ENCODE measurements around the gene UROC1. TPM values are rescaled to one million over a fixed set of nuclear protein-coding genes. Genes with fewer than 3 reads are reported as not detected.

UROC1 gene
- total RNA-seq, 1 experiment from 2014 or later = not detected

DNA sequence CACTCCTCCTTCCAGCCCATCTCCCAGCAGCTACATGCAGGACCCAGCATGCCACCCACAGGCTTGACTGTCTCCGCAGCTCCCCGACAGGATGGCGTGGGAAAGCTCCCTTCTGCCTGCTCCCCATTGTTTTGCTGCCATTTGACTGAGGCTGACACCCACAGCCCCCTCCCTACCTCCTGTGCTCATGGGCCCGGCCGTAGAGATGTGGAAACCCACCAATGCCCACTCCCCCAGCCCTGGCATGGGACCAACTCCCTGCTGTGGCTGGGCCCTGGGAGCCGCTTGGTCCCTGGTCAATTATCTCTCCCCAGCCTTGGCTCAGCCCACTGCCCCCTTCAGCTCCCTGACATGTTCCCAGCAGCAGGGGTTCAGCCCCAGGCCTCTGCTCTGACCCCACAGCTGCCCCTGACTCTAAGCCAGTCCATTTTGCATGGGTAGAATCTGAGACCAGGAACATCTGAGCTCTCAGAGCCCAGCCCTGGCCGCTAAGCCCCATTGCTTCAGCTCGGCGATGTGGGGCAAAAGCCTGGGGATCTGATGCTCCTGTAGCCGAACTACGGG lies 33.0 kb upstream of the UROC1 start:
- H3K27ac Mint-ChIP-seq = peak overlapping the region in 1 of 3 experiments; percentile 61; a peak in 2 of 7 replicates
- Histone ChIP-seq H2BK12ac (ENCODE audit: insufficient read length, low read depth, low read length) (no peak overlapping the region), H3K27me3 (ENCODE audit: insufficient read depth, low read length) (no peaks in the 10 kb centered on the region)

More for the DNA sequence above, 33.0 kb upstream of the UROC1 start:
- Mint-ChIP-seq H3K27me3 (ENCODE audit: low read depth) (peaks cover 11% of the 10 kb centered on the region), H3K4me3 (no peak overlapping the region), H3K36me3 (ENCODE audit: insufficient read depth in 1 of 3, low read depth in 3 of 3) (no peaks in the 10 kb centered on the region), H3K4me1 (peaks cover 33 to 48% of the 10 kb centered on the region in 2 experiments), H3K9me3 (no peaks in the 10 kb centered on the region)
- no peaks in the 10 kb centered on the region for H3K23me2 ChIP-seq (ENCODE audit: insufficient read length, low read depth, low read length, poor library complexity, severe bottlenecking)
- H3K18ac ChIP-seq (ENCODE audit: insufficient read length, low read depth, low read length) = no peak overlapping the region
- TF ChIP-seq, protein P1, sequence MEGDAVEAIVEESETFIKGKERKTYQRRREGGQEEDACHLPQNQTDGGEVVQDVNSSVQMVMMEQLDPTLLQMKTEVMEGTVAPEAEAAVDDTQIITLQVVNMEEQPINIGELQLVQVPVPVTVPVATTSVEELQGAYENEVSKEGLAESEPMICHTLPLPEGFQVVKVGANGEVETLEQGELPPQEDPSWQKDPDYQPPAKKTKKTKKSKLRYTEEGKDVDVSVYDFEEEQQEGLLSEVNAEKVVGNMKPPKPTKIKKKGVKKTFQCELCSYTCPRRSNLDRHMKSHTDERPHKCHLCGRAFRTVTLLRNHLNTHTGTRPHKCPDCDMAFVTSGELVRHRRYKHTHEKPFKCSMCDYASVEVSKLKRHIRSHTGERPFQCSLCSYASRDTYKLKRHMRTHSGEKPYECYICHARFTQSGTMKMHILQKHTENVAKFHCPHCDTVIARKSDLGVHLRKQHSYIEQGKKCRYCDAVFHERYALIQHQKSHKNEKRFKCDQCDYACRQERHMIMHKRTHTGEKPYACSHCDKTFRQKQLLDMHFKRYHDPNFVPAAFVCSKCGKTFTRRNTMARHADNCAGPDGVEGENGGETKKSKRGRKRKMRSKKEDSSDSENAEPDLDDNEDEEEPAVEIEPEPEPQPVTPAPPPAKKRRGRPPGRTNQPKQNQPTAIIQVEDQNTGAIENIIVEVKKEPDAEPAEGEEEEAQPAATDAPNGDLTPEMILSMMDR (conservative IDR thresholded peaks at IDR 0.05) = no peak
- H3K9me3 ChIP-seq (ENCODE audit: control insufficient read depth, low read depth, low read length) = no peaks in the 10 kb centered on the region
- H3K4me2 ChIP-seq (ENCODE audit: insufficient read depth, insufficient read length, low read length) = no peak overlapping the region
- H3K9ac ChIP-seq (ENCODE audit: extremely low read depth, insufficient read length, low read length) = no peak overlapping the region
- H2BK20ac ChIP-seq (ENCODE audit: low read depth, low read length, poor library complexity, severe bottlenecking) = no peak overlapping the region
- no peak overlapping the region for H2BK120ac ChIP-seq (ENCODE audit: low read depth, low read length, poor library complexity, severe bottlenecking)
- H3K79me2 ChIP-seq (ENCODE audit: insufficient read depth, low read length) = no peaks in the 10 kb centered on the region
- H3K4ac ChIP-seq (ENCODE audit: low read depth, low read length) = no peak overlapping the region
- no peak overlapping the region for H4K5ac ChIP-seq (ENCODE audit: insufficient read length, low read depth, low read length)
- no peaks in the 10 kb centered on the region for H4K20me1 ChIP-seq (ENCODE audit: control insufficient read depth, insufficient read depth, insufficient read length)
- no peak overlapping the region for H2AK5ac ChIP-seq (ENCODE audit: insufficient read length, low read length)
- H3T11ph ChIP-seq (ENCODE audit: low read length) = no peak overlapping the region
- peak; percentile 24 for DNase-seq
- no CpG with 5 or more reads among the region's 11 CpGs for WGBS (ENCODE audit: extremely low coverage, insufficient read length, low lambda C conversion rate)
- H3K56ac ChIP-seq (ENCODE audit: insufficient read length, low read depth, low read length) = no peak overlapping the region
- no peaks in the 10 kb centered on the region for H3K79me1 ChIP-seq (ENCODE audit: insufficient read depth, low read depth, low read length, poor library complexity, severe bottlenecking)
- no peak overlapping the region; the same call in 1 of the 2 replicates for H3K14ac ChIP-seq (ENCODE audit: insufficient read depth, low read length)
- H4K91ac ChIP-seq (ENCODE audit: insufficient read length, low read depth, low read length) = no peak overlapping the region
- H3K27ac ChIP-seq (ENCODE audit: insufficient read length, low read depth, low read length) = no peak overlapping the region
- peaks cover 4% of the 10 kb centered on the region; the same call in 1 of the 2 replicates for H3K4me1 ChIP-seq (ENCODE audit: insufficient read depth, low read length)
- no peak overlapping the region for H2AFZ ChIP-seq (ENCODE audit: low read length)
- no peak overlapping the region for H2BK5ac ChIP-seq (ENCODE audit: insufficient read length, low read length)
- H4K8ac ChIP-seq (replicated peaks; ENCODE audit: insufficient read length, low read depth, low read length) = no peak overlapping the region
- no peak overlapping the region for H3K23ac ChIP-seq (ENCODE audit: insufficient read length, low read depth, low read length)
- no peak overlapping the region for H2BK15ac ChIP-seq (ENCODE audit: low read depth, low read length)
